NCI-H1417 treated with DMSO at 0.1 percent for 48 hours (cell line): ENCODE data around the gene KRT74.

ENCODE experiments used
- DNase-seq: peaks from one replicate; lab custom pipeline; 2025; lab: John Stamatoyannopoulos, UW

KRT74 gene

GRCh38 chr12:52573743-52574142 is at the start of gene KRT74:
KRT74 (minus strand) TSS chr12:52573843; CDS start chr12:52573777, 66 bp downstream.
- DNase-seq, result no peak

- no peak for DNase-seq
Observed at GRCh38 chr12:52622349-52622748, 48.7 kb upstream of the KRT74 start.

- no peak for DNase-seq
Observed at GRCh38 chr12:52618866-52619265, 45.2 kb upstream of the KRT74 start.

GRCh38 chr12:52618216-52618615 is 44.6 kb upstream of the KRT74 start, which contains the start of gene KRT73:
KRT73 (minus strand) TSS chr12:52618559; CDS start chr12:52618524, 35 bp downstream.
- DNase-seq, result no peak

GRCh38 chr12:52617403-52617785 is 43.8 kb upstream of the KRT74 start:
- DNase-seq, result no peak

- DNase-seq, result no peak
Observed at GRCh38 chr12:52616680-52617402, 43.2 kb upstream of the KRT74 start.

GRCh38 chr12:52615912-52616311 is 42.3 kb upstream of the KRT74 start:
- no peak for DNase-seq

- no peak for DNase-seq
Observed at GRCh38 chr12:52615208-52615868, 41.7 kb upstream of the KRT74 start.

GRCh38 chr12:52614381-52615207 is 41.0 kb upstream of the KRT74 start:
- DNase-seq, result no peak

GRCh38 chr12:52613384-52614030 is 39.9 kb upstream of the KRT74 start:
- no peak for DNase-seq

GRCh38 chr12:52612431-52613383 is 39.1 kb upstream of the KRT74 start:
- no peak for DNase-seq

GRCh38 chr12:52611080-52611468 is 37.4 kb upstream of the KRT74 start:
- no peak for DNase-seq

- no peak for DNase-seq
Observed at GRCh38 chr12:52608826-52609630, 35.4 kb upstream of the KRT74 start.

- no peak for DNase-seq
Observed at GRCh38 chr12:52608161-52608560, 34.5 kb upstream of the KRT74 start.

- no peak for DNase-seq
Observed at GRCh38 chr12:52607314-52607713, 33.7 kb upstream of the KRT74 start.

- DNase-seq, result no peak
Observed at GRCh38 chr12:52606581-52607218, 33.1 kb upstream of the KRT74 start.

GRCh38 chr12:52606096-52606495 is 32.5 kb upstream of the KRT74 start:
- no peak for DNase-seq

- no peak for DNase-seq
Observed at GRCh38 chr12:52605542-52605941, 31.9 kb upstream of the KRT74 start.

GRCh38 chr12:52604859-52605258 is 31.2 kb upstream of the KRT74 start:
- DNase-seq, result no peak

GRCh38 chr12:52603314-52603713 is 29.7 kb upstream of the KRT74 start:
- DNase-seq, result no peak
